Measurements from ENCODE around the gene SIGLEC9.
A peak's percentile ranks its signal among the peaks of the same experiment; 100 is the strongest.

Gene SIGLEC9

GRCh38 chr19:51097166-51097738 is 27.5 kb upstream of the SIGLEC9 start:
- DNase-seq (ENCODE audit: low spot score) = peak; percentile 80

GRCh38 chr19:51097796-51098195 is 26.9 kb upstream of the SIGLEC9 start:
- DNase-seq (ENCODE audit: low spot score) = no peak

GRCh38 chr19:51098365-51099046 is 26.2 kb upstream of the SIGLEC9 start:
- DNase-seq (ENCODE audit: low spot score) = no peak

GRCh38 chr19:51099047-51099382 is 25.7 kb upstream of the SIGLEC9 start:
- no peak for DNase-seq (ENCODE audit: low spot score)

GRCh38 chr19:51100601-51101000 is 24.1 kb upstream of the SIGLEC9 start:
- no peak for DNase-seq (ENCODE audit: low spot score)

GRCh38 chr19:51101171-51101865 is 23.4 kb upstream of the SIGLEC9 start:
- no peak for DNase-seq (ENCODE audit: low spot score)

- DNase-seq (ENCODE audit: low spot score) = no peak
These were observed 21.7 kb upstream of the SIGLEC9 start for GRCh38 chr19:51102991-51103390.

GRCh38 chr19:51103926-51104341 is 20.8 kb upstream of the SIGLEC9 start:
- no peak for DNase-seq (ENCODE audit: low spot score)

GRCh38 chr19:51107406-51108065 is 17.2 kb upstream of the SIGLEC9 start:
- DNase-seq (ENCODE audit: low spot score) = no peak

- DNase-seq (ENCODE audit: low spot score) = peak; percentile 98
These were observed 16.5 kb upstream of the SIGLEC9 start, which contains the start of gene CTU1 for GRCh38 chr19:51108066-51108804. CTU1 (minus strand) TSS chr19:51108409; CDS start chr19:51104569, 3,840 bp downstream.

- DNase-seq (ENCODE audit: low spot score) = no peak
These were observed 15.9 kb upstream of the SIGLEC9 start for GRCh38 chr19:51108805-51109146.

- no peak for DNase-seq (ENCODE audit: low spot score)
These were observed 14.1 kb upstream of the SIGLEC9 start for GRCh38 chr19:51110666-51110971.

GRCh38 chr19:51111606-51112005 is 13.1 kb upstream of the SIGLEC9 start:
- no peak for DNase-seq (ENCODE audit: low spot score)

GRCh38 chr19:51114087-51114729 is 10.5 kb upstream of the SIGLEC9 start:
- no peak for DNase-seq (ENCODE audit: low spot score)

GRCh38 chr19:51116736-51117286 is 7.9 kb upstream of the SIGLEC9 start:
- no peak for DNase-seq (ENCODE audit: low spot score)

GRCh38 chr19:51119101-51119500 is 5.6 kb upstream of the SIGLEC9 start:
- DNase-seq (ENCODE audit: low spot score) = no peak

GRCh38 chr19:51119611-51120010 is 5.1 kb upstream of the SIGLEC9 start:
- DNase-seq (ENCODE audit: low spot score) = no peak

GRCh38 chr19:51120160-51120559 is 4.5 kb upstream of the SIGLEC9 start:
- no peak for DNase-seq (ENCODE audit: low spot score)

GRCh38 chr19:51121257-51121656 is 3.4 kb upstream of the SIGLEC9 start:
- DNase-seq (ENCODE audit: low spot score) = no peak

- DNase-seq (ENCODE audit: low spot score) = no peak
These were observed 2.4 kb upstream of the SIGLEC9 start for GRCh38 chr19:51122112-51122981.

GRCh38 chr19:51123381-51123800 is 1.3 kb upstream of the SIGLEC9 start:
- DNase-seq (ENCODE audit: low spot score) = no peak
